MCF 10A (cell line): ENCODE results near the gene KIF3A. TPM values are rescaled to one million over a fixed set of nuclear protein-coding genes. Genes with fewer than 3 reads are reported as not detected.

Experiments
- BruUV-seq: library from RNA; stranded (reverse); fragments of 400-500 nt; replicated peaks from 2 replicates; lab custom pipeline; 2021; lab: Mats Ljungman, UMichigan
- CTCF ChIA-PET: fragments of 300-600 bp; sonication (Branson Sonifier 250); formaldehyde crosslinking; extraction: SDS; loops from one replicate; lab custom pipeline; 2021; ENCODE audit warnings: antibody characterized with exemption, inconsistent platforms; lab: Yijun Ruan, JAX
- POLR2A ChIA-PET: fragments of 300-600, 350-650 bp; sonication (Branson Sonifier 250); formaldehyde crosslinking; extraction: SDS; loops from one replicate; lab custom pipeline; 2020; ENCODE audit warnings: antibody characterized with exemption, inconsistent platforms; lab: Yijun Ruan, JAX
- DNase-seq: peaks from one replicate; pipeline ENCODE4 v3.0.0-alpha.2; 2018; ENCODE audit not compliant: unreplicated experiment
- H3K27ac Mint-ChIP-seq: one replicate; pipeline ENCODE4 v1.8.0; 2022; ENCODE audit warnings: mild to moderate bottlenecking, low read depth, mixed read lengths; ENCODE audit not compliant: unreplicated experiment
- H3K27me3 Mint-ChIP-seq: one replicate; pipeline ENCODE4 v1.8.0; 2022; ENCODE audit warnings: mixed read lengths; ENCODE audit not compliant: insufficient read depth, unreplicated experiment
- H3K36me3 Mint-ChIP-seq: one replicate; pipeline ENCODE4 v1.8.0; 2022; ENCODE audit warnings: mild to moderate bottlenecking, moderate library complexity, mixed read lengths; ENCODE audit not compliant: insufficient read depth, unreplicated experiment
- H3K4me1 Mint-ChIP-seq: one replicate; pipeline ENCODE4 v1.8.0; 2022; ENCODE audit warnings: mixed read lengths; ENCODE audit not compliant: insufficient read depth, unreplicated experiment
- H3K4me3 Mint-ChIP-seq: one replicate; pipeline ENCODE4 v1.8.0; 2022; ENCODE audit warnings: mild to moderate bottlenecking, moderate library complexity, mixed read lengths; ENCODE audit not compliant: unreplicated experiment
- H3K9me3 Mint-ChIP-seq: one replicate; pipeline ENCODE4 v1.8.0; 2022; ENCODE audit warnings: mixed read lengths; ENCODE audit not compliant: unreplicated experiment
- CTCF ChIP-seq: fragments of 200-600 bp; IDR thresholded peaks from one replicate; pipeline ENCODE4 v1.8.0; 2022; ENCODE audit warnings: antibody characterized with exemption, mild to moderate bottlenecking; ENCODE audit not compliant: unreplicated experiment
- intact Hi-C: fragments of 100-400 bp; cut with micrococcal nuclease; formaldehyde crosslinking; loops from 2 replicates; pipeline ENCODE4 v1.14.1; 2022
- total RNA-seq: library from RNA; stranded (reverse); gene quantifications from 2 replicates; pipeline ENCODE4 v1.2.3, GENCODE V29; 2022

The KIF3A gene
- total RNA-seq, 1 experiment from 2014 or later = 23.9 TPM

GRCh38 chr5:132673488-132673887, 63.9 kb downstream of the KIF3A start:
- ChIA-PET CTCF (no interaction called here), POLR2A (interaction anchor here (1.6 kb wide), 1 partner anchor 31 kb away, joined by 5 read pairs; no protein-coding TSS in a partner anchor)
- H3K9me3 Mint-ChIP-seq = no peaks in the 10 kb centered on the region
- H3K27ac Mint-ChIP-seq = no peak overlapping the region
- no TSS peak for BruUV-seq
- DNase-seq = no peak
- no peaks in the 10 kb centered on the region for H3K36me3 Mint-ChIP-seq
- no peak overlapping the region for H3K4me3 Mint-ChIP-seq
- peaks cover 37% of the 10 kb centered on the region for H3K4me1 Mint-ChIP-seq
- intact Hi-C loops = no loop called here
- no peaks in the 10 kb centered on the region for H3K27me3 Mint-ChIP-seq
- TF ChIP-seq CTCF = no peak

- no TSS peak for BruUV-seq
- intact Hi-C loops = no loop called here
- Mint-ChIP-seq H3K4me3 (no peak overlapping the region), H3K27ac (no peak overlapping the region), H3K27me3 (no peaks in the 10 kb centered on the region), H3K9me3 (no peaks in the 10 kb centered on the region), H3K36me3 (no peaks in the 10 kb centered on the region), H3K4me1 (peaks cover 21% of the 10 kb centered on the region)
- no peak for TF ChIP-seq CTCF
- no peak for DNase-seq
- ChIA-PET CTCF (interaction anchor here (0.7 kb wide), 1 partner anchor 30 kb away, joined by 4 read pairs; no protein-coding TSS in a partner anchor), POLR2A (interaction anchor here (0.8 kb wide), 1 partner anchor 93 kb away, joined by 3 read pairs; no protein-coding TSS in a partner anchor)
Measured at GRCh38 chr5:132671000-132671399, 66.3 kb downstream of the KIF3A start.

- no peaks in the 10 kb centered on the region for H3K27me3 Mint-ChIP-seq
- H3K4me3 Mint-ChIP-seq = no peak overlapping the region
- no peaks in the 10 kb centered on the region for H3K36me3 Mint-ChIP-seq
- H3K27ac Mint-ChIP-seq = no peak overlapping the region
- CTCF ChIA-PET = interaction anchor here (1.1 kb wide), 1 partner anchor 150 kb away, joined by 3 read pairs; no protein-coding TSS in a partner anchor
- intact Hi-C loops = no loop called here
- no peak for TF ChIP-seq CTCF
- no TSS peak for BruUV-seq
- no peak for DNase-seq
- no peaks in the 10 kb centered on the region for H3K9me3 Mint-ChIP-seq
- H3K4me1 Mint-ChIP-seq = peaks cover 15% of the 10 kb centered on the region
- POLR2A ChIA-PET = interaction anchor here (0.8 kb wide), 1 partner anchor 93 kb away, joined by 3 read pairs; no protein-coding TSS in a partner anchor
Measured at GRCh38 chr5:132669966-132670882, 67.1 kb downstream of the KIF3A start.

- no peak overlapping the region for H3K27ac Mint-ChIP-seq
- no peak for TF ChIP-seq CTCF
- no peaks in the 10 kb centered on the region for H3K9me3 Mint-ChIP-seq
- H3K27me3 Mint-ChIP-seq = no peaks in the 10 kb centered on the region
- intact Hi-C loops = no loop called here
- no peak overlapping the region for H3K4me3 Mint-ChIP-seq
- no peak for DNase-seq
- H3K36me3 Mint-ChIP-seq = no peaks in the 10 kb centered on the region
- H3K4me1 Mint-ChIP-seq = peaks cover 8% of the 10 kb centered on the region
- CTCF ChIA-PET = interaction anchor here (0.6 to 1.1 kb wide), 3 partner anchors 9 to 321 kb away, joined by 3 to 6 read pairs (median 4); no protein-coding TSS in a partner anchor
- POLR2A ChIA-PET = no interaction called here
- BruUV-seq = no TSS peak
Measured at GRCh38 chr5:132669455-132669820, 67.9 kb downstream of the KIF3A start.
